ENCODE measurements around the gene ACOXL.

GRCh38 chr2:110948027-110948674 is 215.8 kb downstream of the ACOXL start:
- TF ChIP-seq CTCF (IDR thresholded peaks at IDR 0.05), result no peak
- no peak for TF ChIP-seq POLR2A (IDR thresholded peaks at IDR 0.05)

Data from esophagus squamous epithelium (tissue), 4 donors.